ENCODE data around the gene SPOP.

The SPOP gene

DNA sequence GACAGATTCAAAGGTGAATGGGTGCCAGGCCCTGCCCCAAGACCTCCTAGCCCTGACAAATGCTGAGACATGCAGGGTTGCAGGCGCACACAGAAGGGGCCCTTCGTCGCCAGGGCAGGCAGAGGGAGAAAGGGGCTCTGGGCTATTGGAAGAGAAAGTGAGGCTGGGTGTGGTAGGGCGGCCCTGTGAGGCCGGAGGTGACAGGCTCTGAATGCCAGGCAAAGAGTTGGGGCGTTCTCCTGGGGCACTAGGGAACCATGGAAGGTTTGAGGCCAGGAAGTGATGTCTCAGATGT, 128.6 kb downstream of the SPOP start:
- DNase-seq: no peak
